Stomach (tissue), 9 donors: ENCODE data around the gene EPB41L3. TPM values are rescaled to one million over a fixed set of nuclear protein-coding genes. Genes with fewer than 3 reads are reported as not detected.

ENCODE experiments used
- DNase-seq, 2 donors: peaks; one replicate each; pipeline versions ENCODE4 v3.0.0 to v3.0.0-alpha.2; 2013 to 2019
- H3K27ac ChIP-seq, 5 donors: fragments of 200-600 bp in 4 of 5; sonication (generic) in 4 of 5; one replicate each; pipeline ENCODE4 v1.5.1; 2013 to 2019; ENCODE audit warnings: mild to moderate bottlenecking in 1 of 5, moderate library complexity in 1 of 5
- H3K27me3 ChIP-seq, 3 donors: fragments of 200-600 bp; sonication (generic); one replicate each; pipeline ENCODE4 v1.5.1; 2017 to 2019; ENCODE audit warnings: mixed run types in 1 of 3
- H3K36me3 ChIP-seq, 4 donors: fragments of 200-600 bp; sonication (generic); 1 replicate in 3 of 4; 2 replicates in 1 of 4; pipeline ENCODE4 v1.5.1; 2016 to 2019
- H3K4me1 ChIP-seq, 4 donors: fragments of 200-600 bp; sonication (generic); one replicate each; pipeline ENCODE4 v1.5.1; 2016 to 2019
- H3K4me3 ChIP-seq, 4 donors: fragments of 200-600 bp; sonication (generic) in 3 of 4; one replicate each; pipeline ENCODE4 v1.5.1; 2016 to 2019; ENCODE audit warnings: mild to moderate bottlenecking in 1 of 4
- H3K9me3 ChIP-seq, 4 donors: fragments of 200-600 bp; sonication (generic); one replicate each; pipeline ENCODE4 v1.5.1; 2016 to 2019
- EP300 ChIP-seq: sonication (generic); formaldehyde crosslinking; IDR thresholded peaks from one replicate; pipeline ENCODE4 v1.6.1; 2017; ENCODE audit warnings: antibody characterized with exemption
- POLR2A ChIP-seq, 4 donors: fragments of 450-650 bp; IDR thresholded peaks; one replicate each; pipeline ENCODE4 v1.6.1; 2016; ENCODE audit warnings: antibody characterized with exemption in 4 of 4, control low read depth in 2 of 4, mild to moderate bottlenecking in 1 of 4, moderate library complexity in 1 of 4
- POLR2AphosphoS5 ChIP-seq, 3 donors: sonication (generic); formaldehyde crosslinking; IDR thresholded peaks; one replicate each; pipeline ENCODE4 v1.6.1; 2016; ENCODE audit warnings: antibody characterized with exemption in 3 of 3
- WGBS, 5 donors: extraction: QIAGEN DNeasy Blood & Tissue Kit in 3 of 5; methylation state at CpG; one replicate each; pipeline versions ENCODE4 v1.1.5 to v1.1.7; 2013 to 2018; 5-methylcytosine and 5-hydroxymethylcytosine counted together
- intact Hi-C: fragments of 100-400 bp; cut with DNase I; formaldehyde crosslinking; loops from one replicate; pipeline ENCODE4 v1.15.1; 2023; ENCODE audit warnings: low total_unique reads
- polyA plus RNA-seq, 3 donors: library from polyadenylated mRNA; stranded (reverse); fragments of 200-250 nt; gene quantifications; one replicate each; pipeline ENCODE4 v1.2.3, GENCODE V29; 2013
- total RNA-seq, 5 donors: library from RNA; depleted of rRNA; stranded (reverse); fragments of >200 nt; gene quantifications; one replicate each; pipeline versions ENCODE4 v1.1.0 to v1.2.3, GENCODE V29; 2014 to 2016
- TF ChIP-seq, protein P1 (sequence below), 7 experiments: fragments of 450-650 bp in 4 of 7; fragments of 200-600 bp in 3 of 7; sonication (generic) in 3 of 7; IDR thresholded peaks; one replicate each; pipeline ENCODE4 v1.5.1; 2016 to 2019; ENCODE audit warnings: antibody characterized with exemption in 7 of 7, control low read depth in 2 of 7, mild to moderate bottlenecking in 1 of 7
- donor health status: healthy with polysubstance abuse.
- donor health status: Bipolar disorder and iron deficiency.
- donor health status: healthy.

The EPB41L3 gene
- total and polyA plus RNA-seq, 8 donors: 3.5 to 120 (median 11.9) TPM

DNA sequence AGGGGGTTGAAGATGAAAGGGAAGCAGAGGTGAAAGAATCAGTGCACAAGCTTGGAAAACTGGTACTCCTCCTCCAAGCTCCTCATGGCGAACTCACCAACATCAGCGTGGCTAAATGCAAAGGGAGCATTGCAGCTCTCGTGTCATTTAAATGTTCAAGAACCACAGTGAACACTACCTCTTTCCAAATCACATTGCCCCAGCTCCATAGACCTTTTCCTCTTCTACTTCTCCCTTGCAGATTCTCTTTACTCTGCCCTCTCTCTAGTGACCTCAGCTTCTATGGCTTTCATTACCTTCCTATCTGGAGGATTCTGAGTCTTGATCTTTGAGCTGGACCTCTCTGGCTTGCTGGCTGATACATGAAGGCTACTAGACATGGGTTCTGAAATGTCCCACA, 14.3 kb downstream of the EPB41L3 start:
- no peak for DNase-seq
- H3K27me3 ChIP-seq: no peaks in the 10 kb centered on the region
- TF ChIP-seq POLR2A (IDR thresholded peaks at IDR 0.05) (no peak), EP300 (no peak), POLR2AphosphoS5 (IDR thresholded peaks at IDR 0.05) (no peak)
- TF ChIP-seq, protein P1, sequence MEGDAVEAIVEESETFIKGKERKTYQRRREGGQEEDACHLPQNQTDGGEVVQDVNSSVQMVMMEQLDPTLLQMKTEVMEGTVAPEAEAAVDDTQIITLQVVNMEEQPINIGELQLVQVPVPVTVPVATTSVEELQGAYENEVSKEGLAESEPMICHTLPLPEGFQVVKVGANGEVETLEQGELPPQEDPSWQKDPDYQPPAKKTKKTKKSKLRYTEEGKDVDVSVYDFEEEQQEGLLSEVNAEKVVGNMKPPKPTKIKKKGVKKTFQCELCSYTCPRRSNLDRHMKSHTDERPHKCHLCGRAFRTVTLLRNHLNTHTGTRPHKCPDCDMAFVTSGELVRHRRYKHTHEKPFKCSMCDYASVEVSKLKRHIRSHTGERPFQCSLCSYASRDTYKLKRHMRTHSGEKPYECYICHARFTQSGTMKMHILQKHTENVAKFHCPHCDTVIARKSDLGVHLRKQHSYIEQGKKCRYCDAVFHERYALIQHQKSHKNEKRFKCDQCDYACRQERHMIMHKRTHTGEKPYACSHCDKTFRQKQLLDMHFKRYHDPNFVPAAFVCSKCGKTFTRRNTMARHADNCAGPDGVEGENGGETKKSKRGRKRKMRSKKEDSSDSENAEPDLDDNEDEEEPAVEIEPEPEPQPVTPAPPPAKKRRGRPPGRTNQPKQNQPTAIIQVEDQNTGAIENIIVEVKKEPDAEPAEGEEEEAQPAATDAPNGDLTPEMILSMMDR (IDR thresholded peaks at IDR 0.05): no peak
- intact Hi-C loops: no loop called here
- 80 to 95% (median 91%) methylated on average over 3 of the region's 3 CpGs for WGBS, 5 donors
- H3K4me1 ChIP-seq: no peaks in the 10 kb centered on the region
- no peak overlapping the region for H3K4me3 ChIP-seq
- H3K27ac ChIP-seq: no peak overlapping the region
- no peaks in the 10 kb centered on the region for H3K9me3 ChIP-seq
- no peaks in the 10 kb centered on the region for H3K36me3 ChIP-seq

DNA sequence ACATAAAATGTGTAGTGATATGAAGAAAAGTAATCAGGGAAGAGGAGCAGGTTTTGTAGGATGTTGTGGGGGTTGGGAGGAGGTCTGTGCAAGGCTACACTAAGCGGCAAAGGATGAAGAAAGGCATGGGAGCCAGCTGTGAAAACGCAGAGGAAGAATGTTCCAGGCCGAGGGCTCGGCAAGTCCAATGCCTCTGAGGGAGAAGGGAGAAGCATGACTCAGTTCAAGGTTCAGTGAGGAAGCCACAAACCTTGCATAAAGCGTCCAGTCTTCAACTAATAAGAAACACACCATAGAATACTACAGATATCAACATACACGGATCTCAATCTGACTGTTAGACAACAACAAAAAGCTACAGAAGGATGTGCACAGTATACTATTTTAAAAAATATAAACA, 16.2 kb downstream of the EPB41L3 start:
- intact Hi-C loops: no loop called here
- Histone ChIP-seq H3K27me3 (no peaks in the 10 kb centered on the region), H3K4me1 (no peaks in the 10 kb centered on the region), H3K9me3 (no peaks in the 10 kb centered on the region), H3K4me3 (no peak overlapping the region), H3K36me3 (no peaks in the 10 kb centered on the region), H3K27ac (no peak overlapping the region)
- no peak for DNase-seq
- TF ChIP-seq EP300 (no peak), POLR2AphosphoS5 (IDR thresholded peaks at IDR 0.05) (no peak), POLR2A (IDR thresholded peaks at IDR 0.05) (no peak)
- TF ChIP-seq, protein P1 (IDR thresholded peaks at IDR 0.05): no peak
- WGBS, 5 donors: 36 to 51% (median 45%) methylated on average over 6 of the region's 6 CpGs

DNA sequence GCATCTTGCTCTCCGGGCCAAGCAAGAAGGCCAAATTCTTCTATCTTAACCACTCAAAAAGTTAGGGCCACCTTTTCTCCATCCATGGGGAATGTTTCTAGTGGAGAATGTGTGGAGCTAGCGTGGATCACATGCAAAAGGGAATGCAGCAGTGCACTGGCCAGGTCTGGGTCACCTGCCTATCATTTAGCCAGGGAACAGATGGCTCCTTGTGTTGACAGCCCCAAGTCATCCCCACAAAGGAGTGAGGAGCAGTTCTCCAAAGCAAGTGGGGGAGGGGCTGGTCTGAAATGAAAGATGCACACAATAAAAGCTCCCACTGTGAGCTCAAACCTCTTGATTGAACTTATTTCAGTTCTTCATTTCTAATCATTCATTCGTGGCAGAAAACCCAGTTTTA, 19.1 kb downstream of the EPB41L3 start:
- intact Hi-C loops: no loop called here
- Histone ChIP-seq H3K27me3 (no peaks in the 10 kb centered on the region), H3K27ac (no peak overlapping the region), H3K4me3 (no peak overlapping the region), H3K36me3 (no peaks in the 10 kb centered on the region), H3K4me1 (no peaks in the 10 kb centered on the region), H3K9me3 (no peaks in the 10 kb centered on the region)
- WGBS, 5 donors: 60 to 76% (median 69%) methylated on average over 3 of the region's 3 CpGs
- no peak for TF ChIP-seq EP300
- TF ChIP-seq, protein P1 (IDR thresholded peaks at IDR 0.05): no peak
- TF ChIP-seq POLR2A (IDR thresholded peaks at IDR 0.05): no peak
- no peak for TF ChIP-seq POLR2AphosphoS5 (IDR thresholded peaks at IDR 0.05)
- DNase-seq: no peak

DNA sequence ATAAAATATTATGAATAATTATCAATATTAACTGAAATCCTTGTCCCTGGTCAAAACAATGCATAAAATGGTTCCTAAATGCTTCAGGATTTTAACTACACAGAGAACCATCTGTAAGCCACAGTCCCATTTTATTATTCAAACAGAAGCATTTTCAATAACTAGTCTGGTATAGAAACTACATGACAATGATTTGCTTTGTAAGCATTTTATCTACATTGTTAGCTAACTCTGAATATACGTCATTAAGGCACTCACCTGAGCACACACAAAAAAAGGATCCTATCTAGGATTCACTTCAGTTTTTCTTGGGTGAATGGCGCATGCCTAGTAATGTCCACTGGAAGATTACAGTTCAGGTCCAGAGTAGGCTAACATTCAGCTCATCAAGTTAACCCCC, 22.8 kb downstream of the EPB41L3 start:
- 63 to 83% (median 78%) methylated on average over 2 of the region's 2 CpGs for WGBS, 5 donors
- H3K27ac ChIP-seq: no peak overlapping the region
- DNase-seq: no peak
- H3K9me3 ChIP-seq: no peaks in the 10 kb centered on the region
- H3K36me3 ChIP-seq: no peaks in the 10 kb centered on the region
- no peak for TF ChIP-seq POLR2A (IDR thresholded peaks at IDR 0.05)
- intact Hi-C loops: no loop called here
- no peaks in the 10 kb centered on the region for H3K4me1 ChIP-seq
- H3K27me3 ChIP-seq: peaks cover 0 to 11% (median 0%) of the 10 kb centered on the region in 3 donors
- no peak overlapping the region for H3K4me3 ChIP-seq

DNA sequence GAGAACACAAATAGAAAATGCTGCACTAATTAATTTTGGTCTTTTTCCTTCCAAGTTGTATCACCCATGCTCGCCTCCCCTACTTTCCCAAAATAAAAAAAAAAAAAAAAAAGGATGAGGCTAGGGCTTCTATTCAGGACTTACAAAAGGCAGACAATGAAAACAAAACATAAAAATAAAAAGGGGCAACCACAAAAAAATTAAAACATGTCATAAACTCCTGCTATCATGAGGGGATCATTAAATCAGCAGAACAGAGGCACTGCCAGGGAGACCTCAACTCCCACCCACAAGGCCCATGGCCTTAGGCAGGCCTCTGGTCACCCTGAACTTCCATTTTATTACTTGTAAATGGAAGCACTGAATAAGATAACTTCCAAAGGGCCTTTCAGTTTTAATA, 23.3 kb downstream of the EPB41L3 start:
- Histone ChIP-seq H3K27ac (no peak overlapping the region), H3K4me3 (no peak overlapping the region), H3K36me3 (no peaks in the 10 kb centered on the region), H3K4me1 (no peaks in the 10 kb centered on the region), H3K9me3 (no peaks in the 10 kb centered on the region), H3K27me3 (peaks cover 0 to 11% (median 0%) of the 10 kb centered on the region in 3 donors)
- intact Hi-C loops: no loop called here
- TF ChIP-seq POLR2A (IDR thresholded peaks at IDR 0.05) (no peak), POLR2AphosphoS5 (IDR thresholded peaks at IDR 0.05) (no peak), EP300 (no peak)
- TF ChIP-seq, protein P1 (IDR thresholded peaks at IDR 0.05): no peak
- no peak for DNase-seq
- 48 to 81% (median 62%) methylated on average over 1 of the region's 1 CpG for WGBS, 5 donors
